Raji (cell line): Measurements from ENCODE around the gene COQ10B.

Experiments
- POLR2A ChIP-seq: IDR thresholded peaks from 2 replicates; pipeline ENCODE4 v1.6.1; 2011; ENCODE audit warnings: low read depth, low read length, control low read depth; ENCODE audit not compliant: insufficient read depth

The COQ10B gene

DNA sequence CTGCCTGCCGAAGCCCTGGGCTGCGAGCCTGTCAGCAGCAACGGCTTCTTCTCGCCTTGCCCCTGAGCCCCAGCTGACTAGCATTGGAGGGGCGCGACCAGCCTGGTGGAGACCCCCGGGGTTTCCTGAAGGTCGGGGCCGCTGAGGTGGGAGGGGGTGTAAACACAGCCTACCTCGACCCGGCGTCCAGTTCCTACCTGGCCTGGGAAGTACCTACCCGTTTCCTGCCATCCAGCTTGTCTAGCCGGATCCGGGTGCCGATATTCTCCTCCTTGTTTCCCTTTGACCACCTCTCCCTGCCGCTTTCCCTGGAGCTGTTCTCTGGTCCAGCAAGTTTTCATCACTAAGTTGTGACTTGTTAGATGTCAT is 63.0 kb downstream of the COQ10B start:
- no peak for TF ChIP-seq POLR2A

DNA sequence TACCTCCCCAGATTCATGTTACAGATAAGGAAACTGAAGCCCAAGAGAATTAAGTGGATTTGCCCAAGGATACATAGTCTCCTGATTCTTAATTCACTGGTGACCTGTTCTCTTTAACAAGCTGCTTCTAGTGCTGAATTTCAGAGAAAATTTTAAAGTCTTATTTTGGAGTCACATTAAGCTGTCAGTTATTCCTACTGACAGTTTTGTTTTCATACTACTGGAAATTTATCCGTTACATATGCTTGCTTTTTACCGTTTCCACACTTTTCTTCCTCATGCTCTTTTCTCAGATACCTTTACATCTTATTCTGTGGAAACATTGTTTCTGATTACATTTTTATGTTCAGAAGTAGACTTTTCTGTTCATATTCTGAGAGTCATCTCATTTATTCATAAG is 63.8 kb downstream of the COQ10B start:
- TF ChIP-seq POLR2A = no peak
